SK-N-SH (cell line): Measurements from ENCODE around the gene RBMS1. TPM values are rescaled to one million over a fixed set of nuclear protein-coding genes. Genes with fewer than 3 reads are reported as not detected.

ENCODE experiments used
- CTCF ChIA-PET: fragments of 300-600, 350-600 bp; formaldehyde crosslinking; extraction: SDS; loops from one replicate; lab custom pipeline; 2021; lab: Yijun Ruan, JAX
- POLR2A ChIA-PET: fragments of 350-600 bp; sonication (Branson Sonifier 250); formaldehyde crosslinking; extraction: SDS; loops from one replicate; lab custom pipeline; 2020; ENCODE audit warnings: antibody characterized with exemption, inconsistent platforms; lab: Yijun Ruan, JAX
- DNase-seq: peaks from one replicate; pipeline ENCODE4 v3.0.0; 2012
- H2AFZ ChIP-seq: fragments of 200-600 bp; sonication (generic); 2 replicates; pipeline ENCODE4 v1.8.1; 2016; ENCODE audit warnings: antibody characterized with exemption, mild to moderate bottlenecking, low read depth
- H3F3A ChIP-seq: fragments of 200-600 bp; sonication (generic); replicated peaks from 2 replicates; pipeline ENCODE3; 2016; ENCODE audit warnings: antibody characterized with exemption, mild to moderate bottlenecking; ENCODE audit not compliant: insufficient read depth
- H3K27ac ChIP-seq, 2 experiments: fragments of 200-500 bp in 1 of 2; fragments of 200-600 bp in 1 of 2; sonication (Bioruptor generic) in 1 of 2; sonication (generic), shearing (Covaris generic) in 1 of 2; 2 replicates each; pipeline versions ENCODE4 v1.5.1 to v1.6.1; 2014 to 2016; ENCODE audit warnings: low read depth in 2 of 2, inconsistent platforms in 1 of 2, low read length in 1 of 2, mild to moderate bottlenecking in 1 of 2, mixed read lengths in 1 of 2
- H3K27me3 ChIP-seq: fragments of 200-600 bp; sonication (generic), shearing (Covaris generic); 2 replicates; pipeline ENCODE4 v1.6.1; 2016; ENCODE audit warnings: mixed run types; ENCODE audit not compliant: insufficient read depth
- H3K36me3 ChIP-seq, 2 experiments: fragments of 200-500 bp in 1 of 2; fragments of 200-600 bp in 1 of 2; sonication (Bioruptor generic) in 1 of 2; sonication (generic) in 1 of 2; replicated peaks in 1 of 2; 2 replicates each; pipeline versions ENCODE3 to v1.5.1; 2014 to 2016; ENCODE audit warnings: low read length in 1 of 2, mild to moderate bottlenecking in 1 of 2; ENCODE audit not compliant: insufficient read depth in 2 of 2, control insufficient read depth in 1 of 2
- H3K4me1 ChIP-seq, 2 experiments: fragments of 200-500 bp in 1 of 2; fragments of 200-600 bp in 1 of 2; sonication (Bioruptor generic) in 1 of 2; sonication (generic), shearing (Covaris generic) in 1 of 2; 2 replicates each; pipeline versions ENCODE4 v1.5.1 to v1.6.1; 2014 to 2016; ENCODE audit warnings: low read depth in 1 of 2, low read length in 1 of 2, mixed run types in 1 of 2; ENCODE audit not compliant: insufficient read depth in 2 of 2, control insufficient read depth in 1 of 2
- H3K4me2 ChIP-seq: fragments of 200-600 bp; sonication (generic), shearing (Covaris generic); 2 replicates; pipeline ENCODE4 v1.6.1; 2017; ENCODE audit warnings: mixed run types
- H3K4me3 ChIP-seq, 2 experiments: fragments of 200-500 bp in 1 of 2; fragments of 200-600 bp in 1 of 2; sonication (Bioruptor generic) in 1 of 2; sonication (generic), shearing (Covaris generic) in 1 of 2; 2 replicates each; pipeline versions ENCODE4 v1.5.1 to v1.8.1; 2014 to 2016; ENCODE audit warnings: low read depth in 2 of 2, inconsistent platforms in 1 of 2, low read length in 1 of 2, mild to moderate bottlenecking in 1 of 2, mixed read lengths in 1 of 2, moderate library complexity in 1 of 2
- H3K79me2 ChIP-seq: fragments of 200-600 bp; sonication (generic); 2 replicates; pipeline ENCODE4 v1.8.1; 2017; ENCODE audit warnings: mild to moderate bottlenecking; ENCODE audit not compliant: insufficient read depth
- H3K9ac ChIP-seq: fragments of 200-600 bp; sonication (generic); 2 replicates; pipeline ENCODE4 v1.6.1; 2017; ENCODE audit warnings: mixed run types
- H3K9me2 ChIP-seq: fragments of 200-600 bp; sonication (generic); 2 replicates; pipeline ENCODE4 v1.6.1; 2017; ENCODE audit warnings: mixed run types
- H3K9me3 ChIP-seq: fragments of 200-600 bp; sonication (generic); 2 replicates; pipeline ENCODE4 v1.6.1; 2017; ENCODE audit warnings: mixed run types, mild to moderate bottlenecking, moderate library complexity
- H4K20me1 ChIP-seq: fragments of 200-600 bp; sonication (generic); 2 replicates; pipeline ENCODE4 v1.6.1; 2017; ENCODE audit warnings: mild to moderate bottlenecking, mixed run types; ENCODE audit not compliant: insufficient read depth
- EP300 ChIP-seq, 2 experiments: IDR thresholded peaks; 2 replicates each; pipeline versions ENCODE4 v1.4.0 to v1.6.1; 2012; ENCODE audit warnings: borderline replicate concordance in 1 of 2, low read depth in 1 of 2, low read length in 1 of 2
- FOXM1 ChIP-seq: IDR thresholded peaks from 2 replicates; pipeline ENCODE4 v1.4.0; 2012; ENCODE audit warnings: low read depth, mild to moderate bottlenecking
- GABPA ChIP-seq: IDR thresholded peaks from 2 replicates; pipeline ENCODE4 v1.4.0; 2012; ENCODE audit warnings: low read depth, mild to moderate bottlenecking
- MEF2A ChIP-seq: IDR thresholded peaks from 2 replicates; pipeline ENCODE4 v1.4.0; 2012; ENCODE audit warnings: low read depth, borderline replicate concordance
- MXI1 ChIP-seq: IDR thresholded peaks from 2 replicates; pipeline ENCODE4 v1.6.1; 2012; ENCODE audit warnings: mild to moderate bottlenecking, low read depth, low read length, improper control_type of control experiment
- POLR2AphosphoS5 ChIP-seq: IDR thresholded peaks from 2 replicates; pipeline ENCODE4 v1.6.1; 2012; ENCODE audit warnings: low read depth, low read length
- RAD21 ChIP-seq: IDR thresholded peaks from 2 replicates; pipeline ENCODE4 v1.6.1; 2012; ENCODE audit warnings: mild to moderate bottlenecking, low read length
- SIN3A ChIP-seq: IDR thresholded peaks from 2 replicates; pipeline ENCODE4 v1.6.1; 2012; ENCODE audit warnings: low read depth, mild to moderate bottlenecking, low read length, moderate library complexity, borderline replicate concordance
- SMC3 ChIP-seq: IDR thresholded peaks from 2 replicates; pipeline ENCODE4 v1.6.1; 2012; ENCODE audit warnings: low read depth, low read length, improper control_type of control experiment
- TEAD4 ChIP-seq: IDR thresholded peaks from 2 replicates; pipeline ENCODE4 v1.4.0; 2012; ENCODE audit warnings: mild to moderate bottlenecking, borderline replicate concordance; ENCODE audit not compliant: insufficient read depth
- USF1 ChIP-seq: IDR thresholded peaks from 2 replicates; pipeline ENCODE4 v1.4.0; 2012; ENCODE audit warnings: low read depth, borderline replicate concordance
- USF2 ChIP-seq: fragments of 150-350 bp; IDR thresholded peaks from 2 replicates; pipeline ENCODE4 v1.6.1; 2017; ENCODE audit warnings: antibody characterized with exemption, low read length, low read depth, borderline replicate concordance
- YY1 ChIP-seq: IDR thresholded peaks from 2 replicates; pipeline ENCODE4 v1.4.0; 2012; ENCODE audit warnings: low read depth, mild to moderate bottlenecking
- ZBTB33 ChIP-seq: IDR thresholded peaks from 2 replicates; pipeline ENCODE4 v1.4.0; 2012; ENCODE audit warnings: low read depth, borderline replicate concordance
- WGBS: methylation state at CpG from one replicate; pipeline ENCODE4 v1.1.6; 2017; ENCODE audit warnings: low lambda C conversion rate; 5-methylcytosine and 5-hydroxymethylcytosine counted together
- polyA plus RNA-seq, 3 experiments: library from polyadenylated mRNA; depleted of rRNA; stranded (reverse); fragments of >200 nt; gene quantifications; 2 replicates each; pipeline ENCODE4 v1.2.3, GENCODE V29; 2012
- TF ChIP-seq, protein P1 (sequence below): IDR thresholded peaks from 2 replicates; pipeline ENCODE4 v1.6.1; 2012; ENCODE audit warnings: mild to moderate bottlenecking, low read depth, low read length, moderate library complexity
- TF ChIP-seq, protein P2 (sequence below): IDR thresholded peaks from 2 replicates; pipeline ENCODE4 v1.4.0; 2012; ENCODE audit warnings: low read depth

The RBMS1 gene
- polyA plus RNA-seq, 1 of the 3 experiments (the other 2 are of a cell fraction) = 56.5 TPM

GRCh38 chr2:160465002-160465401, 28.6 kb downstream of the RBMS1 start:
- Histone ChIP-seq H2AFZ (no peak overlapping the region), H3K27ac (no peak overlapping the region)
- POLR2A ChIA-PET = no interaction called here

More at GRCh38 chr2:160465002-160465401, 28.6 kb downstream of the RBMS1 start:
- Histone ChIP-seq H3K4me2 (no peak overlapping the region), H3K4me1 (peaks cover 0 to 9% of the 10 kb centered on the region in 2 experiments; a peak in 3 of 4 replicates), H3K79me2 (peaks cover 94% of the 10 kb centered on the region), H3K27me3 (no peaks in the 10 kb centered on the region), H3K9me3 (no peaks in the 10 kb centered on the region), H3K36me3 (no peaks in the 10 kb centered on the region), H3K4me3 (no peak overlapping the region), H4K20me1 (peaks cover 71% of the 10 kb centered on the region), H3K9ac (no peak overlapping the region), H3K9me2 (no peaks in the 10 kb centered on the region), H3F3A (no peaks in the 10 kb centered on the region)
- CTCF ChIA-PET = no interaction called here
- WGBS = 85% methylated on average over 2 of the region's 2 CpGs
- no peak for TF ChIP-seq GABPA
- TF ChIP-seq USF2 = no peak
- no peak for TF ChIP-seq MEF2A
- no peak for TF ChIP-seq MXI1
- TF ChIP-seq, protein P1, sequence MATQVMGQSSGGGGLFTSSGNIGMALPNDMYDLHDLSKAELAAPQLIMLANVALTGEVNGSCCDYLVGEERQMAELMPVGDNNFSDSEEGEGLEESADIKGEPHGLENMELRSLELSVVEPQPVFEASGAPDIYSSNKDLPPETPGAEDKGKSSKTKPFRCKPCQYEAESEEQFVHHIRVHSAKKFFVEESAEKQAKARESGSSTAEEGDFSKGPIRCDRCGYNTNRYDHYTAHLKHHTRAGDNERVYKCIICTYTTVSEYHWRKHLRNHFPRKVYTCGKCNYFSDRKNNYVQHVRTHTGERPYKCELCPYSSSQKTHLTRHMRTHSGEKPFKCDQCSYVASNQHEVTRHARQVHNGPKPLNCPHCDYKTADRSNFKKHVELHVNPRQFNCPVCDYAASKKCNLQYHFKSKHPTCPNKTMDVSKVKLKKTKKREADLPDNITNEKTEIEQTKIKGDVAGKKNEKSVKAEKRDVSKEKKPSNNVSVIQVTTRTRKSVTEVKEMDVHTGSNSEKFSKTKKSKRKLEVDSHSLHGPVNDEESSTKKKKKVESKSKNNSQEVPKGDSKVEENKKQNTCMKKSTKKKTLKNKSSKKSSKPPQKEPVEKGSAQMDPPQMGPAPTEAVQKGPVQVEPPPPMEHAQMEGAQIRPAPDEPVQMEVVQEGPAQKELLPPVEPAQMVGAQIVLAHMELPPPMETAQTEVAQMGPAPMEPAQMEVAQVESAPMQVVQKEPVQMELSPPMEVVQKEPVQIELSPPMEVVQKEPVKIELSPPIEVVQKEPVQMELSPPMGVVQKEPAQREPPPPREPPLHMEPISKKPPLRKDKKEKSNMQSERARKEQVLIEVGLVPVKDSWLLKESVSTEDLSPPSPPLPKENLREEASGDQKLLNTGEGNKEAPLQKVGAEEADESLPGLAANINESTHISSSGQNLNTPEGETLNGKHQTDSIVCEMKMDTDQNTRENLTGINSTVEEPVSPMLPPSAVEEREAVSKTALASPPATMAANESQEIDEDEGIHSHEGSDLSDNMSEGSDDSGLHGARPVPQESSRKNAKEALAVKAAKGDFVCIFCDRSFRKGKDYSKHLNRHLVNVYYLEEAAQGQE = no peak
- no peak for TF ChIP-seq USF1
- no peak for TF ChIP-seq YY1
- TF ChIP-seq FOXM1 = no peak
- no peak for TF ChIP-seq ZBTB33
- TF ChIP-seq TEAD4 = no peak
- no peak for TF ChIP-seq POLR2AphosphoS5
- TF ChIP-seq RAD21 = no peak
- TF ChIP-seq SMC3 = no peak
- TF ChIP-seq SIN3A = no peak
- TF ChIP-seq, protein P2, sequence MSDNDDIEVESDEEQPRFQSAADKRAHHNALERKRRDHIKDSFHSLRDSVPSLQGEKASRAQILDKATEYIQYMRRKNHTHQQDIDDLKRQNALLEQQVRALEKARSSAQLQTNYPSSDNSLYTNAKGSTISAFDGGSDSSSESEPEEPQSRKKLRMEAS = no peak
- no peak for TF ChIP-seq EP300 (IDR thresholded peaks at IDR 0.05; ENCODE audit: borderline replicate concordance in 1 of 2, low read depth in 1 of 2, low read length in 1 of 2)
- DNase-seq = no peak
